HG03575 (cell line): ENCODE data around the gene CAV2.
A peak's percentile ranks its signal among the peaks of the same experiment; 100 is the strongest.

Experiments
- ATAC-seq: cut with Tn5 transposase; IDR thresholded peaks from one replicate; pipeline ENCODE4 v1.9.1; 2021; ENCODE audit not compliant: unreplicated experiment, insufficient number of reproducible peaks, low FRiP score; ENCODE audit errors: extremely low read depth

The CAV2 gene

DNA sequence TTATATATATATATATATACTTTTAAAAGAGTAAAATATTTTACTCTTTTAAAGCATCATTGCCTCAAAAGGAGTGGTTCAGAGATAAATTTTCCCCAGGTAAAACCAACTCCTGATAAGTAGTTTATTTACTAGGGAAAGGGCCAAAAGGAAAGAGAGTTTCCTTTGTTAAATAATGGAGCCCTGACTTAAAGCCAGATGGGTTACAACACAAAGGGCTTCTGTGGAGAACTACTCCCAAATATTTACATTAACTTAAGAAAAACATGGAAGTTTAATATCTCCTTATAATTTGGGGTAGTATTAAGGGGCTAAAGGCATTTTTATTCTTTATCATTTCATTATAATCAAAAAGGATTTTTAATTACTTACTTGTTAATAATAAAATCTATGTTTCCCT, 16.8 kb downstream of the CAV2 start:
- ATAC-seq = no peak

DNA sequence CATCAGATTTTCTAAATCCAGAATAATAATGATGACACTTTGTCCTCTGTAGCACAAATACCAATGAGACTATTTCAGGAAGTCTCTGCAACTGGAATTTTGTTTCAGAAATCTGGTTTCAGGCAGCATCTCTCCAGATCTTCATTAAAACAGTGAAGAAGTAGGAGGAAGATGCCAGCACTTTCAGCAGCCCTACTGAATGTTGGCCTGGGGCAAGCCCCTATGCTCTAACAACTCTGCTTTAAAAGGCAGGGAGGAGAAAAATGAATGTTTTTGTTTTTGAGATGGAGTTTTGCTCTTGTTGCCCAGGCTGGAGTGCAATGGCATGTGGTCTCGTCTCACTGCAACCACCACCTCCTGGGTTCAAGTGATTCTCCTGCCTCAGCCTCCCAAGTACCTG, 18.1 kb downstream of the CAV2 start:
- no peak for ATAC-seq

DNA sequence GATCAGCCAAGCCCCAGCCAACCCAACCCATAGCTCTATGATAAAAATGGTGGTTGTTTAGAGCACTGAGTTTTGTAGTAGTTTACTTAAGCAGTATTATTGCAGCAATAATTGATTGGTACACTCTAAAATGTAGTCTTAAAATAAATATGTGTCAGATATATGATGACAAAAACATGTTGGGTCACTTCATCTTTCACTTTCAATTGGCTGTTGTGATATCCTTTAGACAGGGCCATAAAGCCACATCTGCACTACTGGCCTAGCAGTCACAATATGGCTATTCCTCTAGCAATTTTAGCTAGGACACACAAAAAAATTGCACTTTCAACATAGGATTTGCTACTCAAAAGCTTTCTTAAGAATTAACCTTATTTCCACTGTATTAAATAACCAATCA, 19.4 kb downstream of the CAV2 start:
- ATAC-seq = no peak

DNA sequence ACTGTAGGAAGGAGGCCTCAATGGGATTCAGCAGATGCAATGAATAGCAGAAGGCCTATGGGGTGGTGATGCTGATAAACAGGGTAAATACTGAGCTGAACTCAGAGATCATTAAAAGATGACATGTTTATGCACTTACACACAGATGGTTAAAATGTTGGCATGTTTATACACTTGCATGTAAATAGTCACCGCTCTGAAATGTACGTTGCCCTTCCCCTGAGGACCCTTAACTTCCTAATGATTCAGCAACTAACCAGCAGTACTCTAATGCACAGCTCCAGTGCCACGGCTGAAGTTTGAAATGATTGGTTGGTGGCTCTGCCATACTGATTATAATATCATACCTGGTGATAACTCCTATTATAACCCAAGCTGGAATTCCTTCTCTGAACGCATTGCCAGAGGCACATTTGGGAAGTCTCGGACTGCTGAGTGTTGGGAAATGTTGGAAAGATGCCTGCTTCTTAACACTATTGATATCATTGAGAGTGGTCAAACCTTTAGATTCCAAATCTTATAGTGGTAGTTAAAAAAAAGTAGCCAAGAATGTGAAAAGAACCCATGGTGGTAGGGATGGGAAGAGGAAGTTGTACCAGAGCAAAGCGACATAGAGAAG, 21.6 kb downstream of the CAV2 start:
- ATAC-seq = no peak

DNA sequence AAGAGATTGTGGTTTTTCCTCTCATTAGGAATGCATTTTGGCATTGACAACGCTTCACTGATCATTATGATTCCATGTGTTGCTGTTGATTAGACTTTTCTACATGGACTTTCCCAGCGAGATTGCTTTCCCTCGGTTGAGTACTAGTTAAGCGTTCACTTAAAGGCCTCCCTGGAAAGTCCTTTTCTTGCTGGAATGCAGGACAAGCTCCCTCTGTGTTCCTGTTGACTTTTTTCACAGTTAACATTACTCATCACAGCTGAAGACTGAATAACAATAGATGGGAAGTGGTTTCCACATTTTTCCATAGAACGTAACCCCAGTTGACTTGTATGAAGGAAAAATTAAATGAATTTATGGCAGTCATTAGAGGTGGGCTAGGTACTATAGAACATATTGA, 22.7 kb downstream of the CAV2 start:
- ATAC-seq = no peak

DNA sequence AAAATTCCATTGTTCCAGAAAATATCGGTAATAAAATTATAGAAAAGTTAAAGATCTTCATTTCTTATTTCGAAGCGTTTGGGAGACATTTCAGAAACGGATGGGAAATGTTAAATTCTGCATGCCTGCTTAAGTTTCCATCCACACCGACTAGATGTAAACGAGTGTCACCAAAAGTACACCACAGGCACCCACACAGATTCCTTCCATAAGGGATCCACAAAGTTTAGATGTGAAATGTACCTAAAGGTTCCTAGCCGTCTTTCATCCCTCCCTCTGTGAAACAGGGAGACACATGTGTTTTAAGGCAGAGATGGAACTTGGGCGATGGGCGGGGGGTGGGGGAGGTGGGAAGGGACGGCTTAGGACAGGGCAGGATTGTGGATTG, 24.7 kb downstream of the CAV2 start:
- ATAC-seq = no peak

DNA sequence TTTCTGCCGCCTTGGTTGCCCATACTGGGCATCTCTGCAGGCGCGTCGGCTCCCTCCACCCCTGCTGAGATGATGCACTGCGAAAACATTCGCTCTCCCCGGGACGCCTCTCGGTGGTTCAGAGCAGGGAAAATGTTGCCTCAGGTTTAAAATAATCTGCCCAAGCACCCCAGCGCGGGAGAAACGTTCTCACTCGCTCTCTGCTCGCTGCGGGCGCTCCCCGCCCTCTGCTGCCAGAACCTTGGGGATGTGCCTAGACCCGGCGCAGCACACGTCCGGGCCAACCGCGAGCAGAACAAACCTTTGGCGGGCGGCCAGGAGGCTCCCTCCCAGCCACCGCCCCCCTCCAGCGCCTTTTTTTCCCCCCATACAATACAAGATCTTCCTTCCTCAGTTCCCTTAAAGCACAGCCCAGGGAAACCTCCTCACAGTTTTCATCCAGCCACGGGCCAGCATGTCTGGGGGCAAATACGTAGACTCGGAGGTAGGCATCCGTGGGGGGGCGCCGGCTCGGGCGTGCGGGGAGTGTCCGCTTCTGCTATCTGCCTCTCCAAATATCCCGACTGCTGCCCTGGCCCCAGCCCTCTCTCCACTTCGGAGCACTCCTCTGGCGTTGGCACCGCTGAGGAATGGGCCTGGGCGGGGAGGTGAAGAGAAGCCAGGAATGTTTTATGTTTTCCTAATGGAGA, 25.2 kb downstream of the CAV2 start, which contains the start of gene CAV1:
Gene CAV1, plus strand, starts transcription at position 428 of the 689 bp plus-strand sequence. Its CDS starts 27 bp downstream, at position 455.
- no peak for ATAC-seq

- no peak for ATAC-seq
Observed at GRCh38 chr7:116525298-116525912, 25.9 kb downstream of the CAV2 start.

DNA sequence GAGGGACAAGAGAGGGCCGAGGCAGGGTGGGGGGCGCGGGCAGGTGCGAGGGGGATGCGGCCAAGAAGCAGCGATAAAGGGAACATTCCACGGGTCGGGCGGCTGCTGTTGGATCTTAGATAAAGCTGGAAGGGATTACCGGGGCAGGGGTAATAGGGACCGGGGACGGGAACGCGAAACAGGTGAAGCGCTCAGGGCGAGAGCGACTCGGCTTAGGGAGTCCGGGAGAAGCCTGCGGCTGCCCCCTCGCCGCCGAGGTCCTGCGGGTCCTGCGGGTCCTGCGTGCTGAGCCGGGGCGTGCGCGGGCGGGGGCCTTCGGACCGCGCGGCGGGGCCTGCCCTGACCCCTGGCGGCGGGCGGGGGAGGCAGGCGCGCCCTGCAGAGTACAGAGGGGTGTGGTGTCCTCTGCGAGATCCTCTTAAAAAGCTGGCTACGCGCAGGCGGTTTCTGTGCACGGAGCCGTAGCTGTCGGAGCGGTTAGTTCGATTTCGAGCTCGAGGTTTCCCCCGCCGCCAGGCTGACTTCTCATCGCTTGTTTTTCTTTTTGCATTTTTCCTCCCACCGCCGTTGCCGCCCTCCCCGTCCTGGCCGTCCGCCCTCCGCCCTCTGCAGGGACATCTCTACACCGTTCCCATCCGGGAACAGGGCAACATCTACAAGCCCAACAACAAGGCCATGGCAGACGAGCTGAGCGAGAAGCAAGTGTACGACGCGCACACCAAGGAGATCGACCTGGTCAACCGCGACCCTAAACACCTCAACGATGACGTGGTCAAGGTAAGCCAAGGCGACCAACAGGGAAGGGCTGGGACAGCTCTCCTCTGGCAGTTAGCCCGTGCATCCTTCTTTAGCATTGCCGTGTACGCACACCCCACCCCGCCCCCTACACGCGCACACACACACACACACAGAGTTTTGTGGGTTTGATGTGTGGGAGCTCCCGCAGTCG, 26.6 kb downstream of the CAV2 start:
- peak; percentile 89 for ATAC-seq

GRCh38 chr7:116526897-116527296, 27.4 kb downstream of the CAV2 start:
- no peak for ATAC-seq

GRCh38 chr7:116527521-116527920, 28.0 kb downstream of the CAV2 start:
- ATAC-seq = no peak

DNA sequence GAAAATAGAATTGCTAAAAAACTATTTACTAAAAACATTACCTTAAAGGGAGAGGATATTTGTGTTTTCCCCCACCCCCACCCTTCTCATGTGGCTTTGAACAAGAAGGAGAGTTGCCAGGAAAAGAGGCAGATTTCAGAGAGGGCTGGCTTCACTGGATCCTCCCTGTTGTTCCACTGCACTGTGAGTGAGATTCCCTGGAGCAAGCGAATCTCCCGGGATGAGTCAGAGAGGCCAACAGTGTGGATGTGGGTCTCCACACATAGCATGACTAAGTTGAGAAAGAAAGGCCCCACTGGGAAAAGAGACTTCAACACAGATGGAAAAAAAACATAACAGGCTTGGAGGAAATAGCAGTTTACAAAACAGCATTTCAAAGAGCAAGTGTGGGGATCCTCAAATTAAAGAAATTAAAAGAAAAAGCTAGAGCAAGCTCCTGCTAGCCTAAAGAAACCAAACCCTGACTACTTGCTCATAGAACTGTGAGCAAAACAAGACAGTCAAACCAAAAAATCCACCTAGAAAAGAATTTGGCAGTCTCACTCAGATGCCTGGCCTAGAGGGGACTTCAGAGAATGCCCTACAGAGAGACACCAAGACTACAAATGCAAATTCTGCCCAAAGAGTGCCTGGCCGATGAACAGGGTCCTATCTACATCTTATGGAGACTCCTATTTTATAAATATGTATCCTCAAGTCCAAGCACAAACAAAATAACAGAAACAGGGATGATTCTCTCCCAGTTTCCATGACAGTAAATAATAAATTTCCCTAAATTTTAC, 28.7 kb downstream of the CAV2 start:
- no peak for ATAC-seq

GRCh38 chr7:116529250-116529649, 29.7 kb downstream of the CAV2 start:
- ATAC-seq = no peak

DNA sequence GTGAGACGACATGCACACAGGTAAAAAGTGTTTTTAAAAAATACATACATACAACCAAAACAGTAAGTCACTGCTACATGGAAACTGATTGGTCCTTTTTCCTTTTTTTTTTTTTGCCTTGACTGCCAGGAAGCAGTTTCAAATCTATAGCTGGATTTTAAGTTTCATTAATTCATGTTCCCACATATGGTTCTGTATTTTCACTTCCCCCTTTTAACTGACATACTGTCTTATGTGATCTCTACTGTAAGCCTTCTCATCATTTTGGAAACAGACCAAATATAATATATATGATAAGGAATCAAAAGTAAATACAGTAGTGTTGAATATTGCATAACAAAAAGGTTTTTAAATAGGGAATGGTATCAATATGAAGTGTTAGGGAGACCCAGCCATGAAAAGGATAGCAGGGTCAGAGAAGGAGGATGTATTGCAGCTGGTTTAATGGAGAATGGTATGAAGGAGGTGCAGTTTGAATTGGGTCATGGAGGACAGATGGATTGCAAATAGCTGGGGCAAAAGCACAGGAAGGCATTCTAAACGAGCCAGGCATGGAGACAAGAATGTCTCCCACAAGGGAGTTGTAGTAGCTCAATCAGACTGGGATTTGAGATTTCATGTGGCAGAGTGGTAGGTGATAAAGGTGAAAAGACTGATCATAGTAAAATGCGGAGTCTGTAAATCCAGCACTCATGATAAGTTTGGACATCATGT, 30.7 kb downstream of the CAV2 start:
- ATAC-seq = no peak

DNA sequence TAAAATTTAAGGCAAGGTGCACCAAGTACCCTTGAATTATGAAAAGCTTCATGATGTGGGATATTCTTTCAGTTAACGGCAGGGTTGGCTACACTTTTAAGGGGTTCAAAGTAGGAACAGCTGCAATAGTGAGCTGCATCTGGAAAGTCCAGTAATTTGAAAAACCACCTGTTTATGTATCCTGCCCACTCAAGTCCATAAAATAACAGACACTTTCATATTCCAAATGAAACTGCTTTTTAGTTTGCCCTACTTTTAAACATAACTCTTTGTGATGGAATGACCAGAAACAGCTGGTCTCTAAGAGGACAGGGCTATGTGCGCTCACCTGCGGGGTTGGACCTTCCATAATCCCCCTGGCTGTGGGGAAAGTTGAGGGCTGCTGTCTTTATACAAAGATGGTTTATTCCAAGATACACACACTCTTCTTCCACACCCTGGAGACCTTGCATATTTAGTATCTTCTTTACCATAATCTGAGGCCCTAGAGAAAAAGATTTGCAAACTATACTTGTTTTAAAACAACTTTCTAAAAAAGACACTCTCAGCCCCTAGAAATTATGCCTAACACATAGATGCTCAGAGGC, 32.7 kb downstream of the CAV2 start:
- ATAC-seq = no peak

GRCh38 chr7:116534790-116535189, 35.3 kb downstream of the CAV2 start:
- no peak for ATAC-seq

GRCh38 chr7:116535416-116535815, 35.9 kb downstream of the CAV2 start:
- no peak for ATAC-seq

- no peak for ATAC-seq
Observed at GRCh38 chr7:116538138-116538537, 38.6 kb downstream of the CAV2 start.
